Pancreas (tissue), 10 donors: ENCODE measurements around the gene GIMAP4. TPM values are rescaled to one million over a fixed set of nuclear protein-coding genes. Genes with fewer than 3 reads are reported as not detected.
"Not testable (repeated sequence)": the region's sequence is repeated elsewhere in the genome, so short reads cannot be mapped to it uniquely, and the experiment has no call there.

Experiments used
- ATAC-seq, 4 donors: fragments of 200-7000 bp; cut with Tn5 transposase; one replicate each; pipeline versions ENCODE4 v1.8.0 to v1.9.1; 2020; ENCODE audit warnings: mild to moderate bottlenecking in 4 of 4, moderate library complexity in 4 of 4
- DNase-seq, 6 donors: peaks; one replicate each; pipeline ENCODE4 v3.0.0-alpha.2; 2020
- FAIRE-seq: peaks from 2 replicates; lab custom pipeline; 2012; peaks lifted over from hg19 to GRCh38; lab: Jason Lieb, UNC
- H3K27ac ChIP-seq, 4 donors: fragments of 200-600 bp; sonication (generic); 1 replicate in 3 of 4; 2 replicates in 1 of 4; pipeline versions ENCODE4 v1.5.0 to v1.8.0; 2020
- H3K27me3 ChIP-seq, 4 donors: fragments of 200-600 bp; one replicate each; pipeline ENCODE4 v1.8.0; 2021
- H3K36me3 ChIP-seq, 3 donors: fragments of 200-600 bp; sonication (generic) in 1 of 3; one replicate each; pipeline versions ENCODE4 v1.5.0 to v1.8.0; 2020 to 2021
- H3K4me1 ChIP-seq, 3 donors: fragments of 200-600 bp; one replicate each; pipeline ENCODE4 v1.8.0; 2021
- H3K4me3 ChIP-seq, 4 donors: fragments of 200-600 bp; sonication (generic) in 2 of 4; one replicate each; pipeline versions ENCODE4 v1.5.0 to v1.8.0; 2020 to 2021
- H3K9me3 ChIP-seq, 4 donors: fragments of 200-600 bp; one replicate each; pipeline ENCODE4 v1.8.0; 2021
- CTCF ChIP-seq, 4 donors: fragments of 200-600 bp; sonication (generic) in 3 of 4; IDR thresholded peaks; one replicate each; pipeline versions ENCODE4 v1.5.0 to v1.8.0; 2021; ENCODE audit warnings: antibody characterized with exemption in 4 of 4
- WGBS, 2 donors: extraction: QIAGEN DNeasy Blood & Tissue Kit; methylation state at CpG; one replicate each; pipeline ENCODE4 v1.1.7; 2013; 5-methylcytosine and 5-hydroxymethylcytosine counted together
- intact Hi-C, 3 donors: fragments of 100-400 bp; cut with DNase I; formaldehyde crosslinking; loops; one replicate each; pipeline versions ENCODE4 v1.11.1 to v1.14.2; 2022
- polyA plus RNA-seq, 2 donors: library from polyadenylated mRNA; stranded (reverse); fragments of 200-250 nt; gene quantifications; one replicate each; pipeline ENCODE4 v1.2.3, GENCODE V29; 2013
- total RNA-seq, 6 donors: library from RNA; stranded (reverse); fragmentation: NEBNext Ultra II Directional in 4 of 6; extraction: Animal tissue kit (Norgen Biotek cat#: 25700) in 4 of 6; gene quantifications; one replicate each; pipeline versions ENCODE4 v1.2.1 to v1.2.4, GENCODE V29; 2021 to 2023
- donor health status: healthy with polysubstance abuse.
- donor health status: DM: no; HTN: no; CAD: no; lungs with moderate emphysema.
- donor health status: DM: no; HTN: no; CAD: no.
- donor health status: control.
- donor health status: control.
- donor health status: Bipolar disorder and iron deficiency.
- donor health status: DM: yes; HTN: yes; CAD: no.
- donor health status: DM: no; HTN: no; CAD: no.
- donor health status: DM: no; HTN: no; CAD: no.
- donor health status: DM: yes; HTN: yes; CAD: no.

The GIMAP4 gene
- total and polyA plus RNA-seq, 8 donors: 3.1 to 15.3 (median 6.0) TPM

DNA sequence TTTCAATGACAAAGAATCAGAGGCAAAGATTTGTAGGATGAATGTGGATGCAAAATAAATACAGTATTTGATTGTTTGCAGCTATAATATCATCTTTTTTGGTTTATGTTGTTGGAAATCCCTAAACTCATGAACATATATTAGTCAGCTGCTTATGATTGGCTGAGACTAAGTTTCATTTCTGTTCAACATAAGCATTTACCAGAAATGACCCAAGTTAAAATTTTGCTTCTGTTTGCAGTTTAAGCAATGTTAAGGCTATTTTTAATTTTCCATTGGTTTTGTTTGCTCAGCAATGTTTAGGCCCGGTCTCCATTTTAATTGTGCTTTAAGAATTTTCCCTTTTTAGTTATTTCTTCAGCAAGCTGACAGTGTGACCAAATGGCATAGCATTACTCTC, 43.0 kb downstream of the GIMAP4 start:
- H3K9me3 ChIP-seq: no peaks in the 10 kb centered on the region
- no peak for ATAC-seq
- H3K4me3 ChIP-seq: no peak overlapping the region
- no peak for DNase-seq
- intact Hi-C loops: no loop called here
- H3K27ac ChIP-seq: no peak overlapping the region
- FAIRE-seq: no peak
- TF ChIP-seq CTCF (IDR thresholded peaks at IDR 0.05): no peak
- no peaks in the 10 kb centered on the region for H3K36me3 ChIP-seq
- 68 to 72% methylated on average over 1 of the region's 1 CpG for WGBS, 2 donors
- no peaks in the 10 kb centered on the region for H3K27me3 ChIP-seq
- H3K4me1 ChIP-seq: no peaks in the 10 kb centered on the region

DNA sequence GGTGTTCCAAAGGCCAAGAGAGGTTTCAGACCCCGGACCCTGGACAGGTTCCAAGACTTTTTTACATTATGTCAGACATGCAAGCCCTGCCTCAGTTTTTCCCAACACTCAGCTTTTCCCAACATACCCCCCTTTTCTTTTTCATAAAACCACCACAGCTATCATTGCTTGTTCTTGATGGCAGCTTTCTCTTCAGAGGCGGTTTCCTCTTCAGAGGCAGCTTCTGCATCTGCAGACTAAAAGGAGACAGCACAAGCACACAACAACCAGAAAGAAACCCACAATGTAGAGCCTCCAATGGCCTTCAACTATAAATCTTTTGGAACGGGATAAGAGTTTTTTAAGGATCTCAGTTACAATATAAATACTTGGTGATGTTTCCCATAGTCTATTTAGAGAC, 45.7 kb downstream of the GIMAP4 start:
- TF ChIP-seq CTCF (IDR thresholded peaks at IDR 0.05): no peak
- Histone ChIP-seq H3K27me3 (no peaks in the 10 kb centered on the region), H3K36me3 (no peaks in the 10 kb centered on the region), H3K27ac (no peak overlapping the region), H3K4me3 (no peak overlapping the region), H3K4me1 (no peaks in the 10 kb centered on the region), H3K9me3 (no peaks in the 10 kb centered on the region)
- ATAC-seq (no peak), FAIRE-seq (no peak), DNase-seq (no peak)
- WGBS, 2 donors: 48 to 68% methylated on average over 3 of the region's 3 CpGs
- intact Hi-C loops: no loop called here

DNA sequence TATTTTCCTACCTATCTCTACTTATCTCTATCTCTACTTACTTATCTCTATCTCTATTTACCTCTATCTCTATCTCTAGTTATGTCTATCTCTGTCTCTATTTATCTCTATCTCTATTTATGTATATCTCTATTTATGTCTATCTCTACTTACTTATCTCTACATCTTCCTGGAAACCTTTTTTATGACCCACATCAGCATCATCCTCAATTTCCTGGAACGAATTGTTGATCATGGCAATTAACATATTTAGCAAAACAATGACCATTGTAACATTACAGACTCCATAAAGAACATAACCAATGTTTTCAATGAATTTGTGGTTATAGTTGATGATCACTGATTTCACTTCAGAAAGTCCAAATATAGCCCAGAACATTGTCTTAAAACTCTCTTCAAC, 46.7 kb downstream of the GIMAP4 start:
- intact Hi-C loops: no loop called here
- FAIRE-seq: no peak
- WGBS, 2 donors: 29 to 36% methylated on average over 1 of the region's 1 CpG

GRCh38 chr7:150614426-150614825, 47.2 kb downstream of the GIMAP4 start:
- H3K36me3 ChIP-seq, H3K4me3 ChIP-seq, H3K4me1 ChIP-seq, intact Hi-C loops, H3K9me3 ChIP-seq, DNase-seq, H3K27me3 ChIP-seq, H3K27ac ChIP-seq, ATAC-seq, FAIRE-seq: not testable (repeated sequence)
- 32 to 38% methylated on average over 1 of the region's 1 CpG for WGBS, 2 donors

More for the DNA sequence above, 46.7 kb downstream of the GIMAP4 start:
- Histone ChIP-seq H3K27me3 (no peaks in the 10 kb centered on the region), H3K27ac (no peak overlapping the region), H3K36me3 (no peaks in the 10 kb centered on the region), H3K4me1 (no peaks in the 10 kb centered on the region), H3K4me3 (no peak overlapping the region), H3K9me3 (no peaks in the 10 kb centered on the region)
- no peak for TF ChIP-seq CTCF (IDR thresholded peaks at IDR 0.05)
- DNase-seq (no peak), ATAC-seq (no peak)

DNA sequence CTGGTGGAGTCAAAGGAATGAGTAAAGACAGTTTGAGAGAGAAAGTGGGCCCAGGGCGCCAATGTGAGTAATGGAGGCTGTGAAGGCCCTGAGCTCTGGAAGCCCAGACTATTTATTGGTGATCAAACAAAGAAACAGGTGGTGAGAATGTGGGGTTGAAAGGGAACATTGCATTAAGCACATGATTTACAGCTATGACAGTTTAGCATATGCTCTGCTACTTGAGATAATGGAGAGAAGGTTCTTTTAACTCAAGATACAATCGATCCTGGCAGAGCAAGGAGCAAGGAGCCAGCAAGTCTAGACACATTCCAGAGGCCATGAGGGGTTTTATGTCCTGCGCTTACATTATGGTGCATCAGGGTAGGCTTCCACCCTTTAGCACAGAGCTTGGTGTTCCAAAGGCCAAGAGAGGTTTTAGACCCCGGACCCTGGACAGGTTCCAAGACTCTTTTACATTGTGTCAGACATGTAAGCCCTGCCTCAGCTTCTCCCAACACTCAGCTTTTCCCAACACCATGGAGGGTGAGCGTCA, 48.1 kb downstream of the GIMAP4 start:
- H3K4me3 ChIP-seq, ATAC-seq, H3K36me3 ChIP-seq, H3K4me1 ChIP-seq, FAIRE-seq, H3K27ac ChIP-seq, H3K27me3 ChIP-seq, H3K9me3 ChIP-seq, intact Hi-C loops, DNase-seq: not testable (repeated sequence)
- 65 to 81% methylated on average over 5 of the region's 5 CpGs for WGBS, 2 donors

DNA sequence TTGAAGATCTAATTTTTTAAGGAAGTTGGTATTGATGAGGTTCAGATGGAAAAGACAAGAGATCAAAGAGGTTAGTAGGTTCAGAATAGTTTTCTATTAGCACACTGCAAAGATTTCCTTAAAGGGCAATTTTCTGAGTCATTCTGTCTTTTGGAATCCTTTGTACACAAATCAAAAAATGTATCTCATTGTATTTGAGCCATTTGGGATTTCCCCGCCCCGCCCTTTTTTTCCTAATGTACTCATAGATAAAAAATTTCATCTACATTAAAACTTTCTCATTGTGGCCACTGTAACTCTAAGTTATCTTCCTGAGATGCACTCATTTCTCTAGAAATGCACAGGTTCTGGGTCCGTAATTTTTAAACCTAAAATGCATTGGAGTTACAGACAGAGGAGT, 52.9 kb downstream of the GIMAP4 start:
- Histone ChIP-seq H3K4me1 (no peaks in the 10 kb centered on the region), H3K9me3 (no peaks in the 10 kb centered on the region), H3K4me3 (no peak overlapping the region), H3K27ac (no peak overlapping the region), H3K27me3 (no peaks in the 10 kb centered on the region), H3K36me3 (no peaks in the 10 kb centered on the region)
- ATAC-seq (no peak), DNase-seq (no peak), FAIRE-seq (no peak)
- intact Hi-C loops: no loop called here
- WGBS, 2 donors: 64 to 80% methylated on average over 3 of the region's 3 CpGs
- TF ChIP-seq CTCF (IDR thresholded peaks at IDR 0.05): no peak
